CD14-positive monocyte (primary cell): Measurements from ENCODE around the gene CYP4V2. TPM values are rescaled to one million over a fixed set of nuclear protein-coding genes. Genes with fewer than 3 reads are reported as not detected.

Source experiments
- DNase-seq, 3 donors: peaks; one replicate each; pipeline ENCODE4 v3.0.0-alpha.2; 2011 to 2022
- H2AFZ ChIP-seq: 2 replicates; pipeline ENCODE4 v1.6.0; 2012; ENCODE audit warnings: mild to moderate bottlenecking, low read depth, low read length, inconsistent platforms; ENCODE audit not compliant: insufficient read depth, poor library complexity, severe bottlenecking
- H3K27ac ChIP-seq, 2 donors: 1 replicate in 1 of 2; 2 replicates in 1 of 2; pipeline ENCODE4 v1.5.1; 2012 to 2013; ENCODE audit warnings: low read length in 2 of 2, control low read depth in 1 of 2, inconsistent platforms in 1 of 2, low read depth in 1 of 2, mild to moderate bottlenecking in 1 of 2
- H3K27me3 ChIP-seq, 2 donors: one replicate each; pipeline versions ENCODE4 v1.6.0 to v1.6.1; 2011 to 2013; ENCODE audit warnings: low read length in 2 of 2; ENCODE audit not compliant: control insufficient read depth in 2 of 2, insufficient read depth in 2 of 2
- H3K36me3 ChIP-seq, 2 donors: replicated peaks in 1 of 2; 1 replicate in 1 of 2; 2 replicates in 1 of 2; pipeline versions ENCODE4 v1.5.1 to v1.6.1; 2012 to 2013; ENCODE audit warnings: low read length in 2 of 2, control low read depth in 1 of 2, inconsistent platforms in 1 of 2, mild to moderate bottlenecking in 1 of 2; ENCODE audit not compliant: insufficient read depth in 2 of 2, control insufficient read depth in 1 of 2
- H3K4me1 ChIP-seq, 2 donors: 1 replicate in 1 of 2; 2 replicates in 1 of 2; pipeline versions ENCODE4 v1.5.1 to v1.6.1; 2012 to 2013; ENCODE audit warnings: low read length in 2 of 2, control low read depth in 1 of 2, inconsistent platforms in 1 of 2, mild to moderate bottlenecking in 1 of 2, moderate library complexity in 1 of 2; ENCODE audit not compliant: insufficient read depth in 2 of 2, control insufficient read depth in 1 of 2
- H3K4me2 ChIP-seq: replicated peaks from 2 replicates; pipeline ENCODE3; 2012; ENCODE audit warnings: low read length, moderate library complexity, mild to moderate bottlenecking; ENCODE audit not compliant: poor library complexity, severe bottlenecking; ENCODE audit errors: extremely low read depth
- H3K4me3 ChIP-seq, 3 experiments: fragments of 200-600 bp in 1 of 3; sonication (generic) in 1 of 3; replicated peaks in 1 of 3; 1 replicate in 2 of 3; 2 replicates in 1 of 3; pipeline ENCODE4 v1.5.1; 2011 to 2013; ENCODE audit warnings: low read length in 3 of 3, mild to moderate bottlenecking in 3 of 3, control low read depth in 2 of 3, low read depth in 2 of 3, inconsistent platforms in 1 of 3, moderate library complexity in 1 of 3
- H3K79me2 ChIP-seq: 2 replicates; pipeline ENCODE4 v1.6.0; 2012; ENCODE audit warnings: mild to moderate bottlenecking, control low read depth, inconsistent platforms, low read length, moderate library complexity; ENCODE audit not compliant: insufficient read depth
- H3K9ac ChIP-seq: 2 replicates; pipeline ENCODE4 v1.6.0; 2017; ENCODE audit warnings: low read length, mild to moderate bottlenecking; ENCODE audit not compliant: insufficient read depth, poor library complexity, severe bottlenecking
- H3K9me3 ChIP-seq, 2 donors: replicated peaks in 1 of 2; 1 replicate in 1 of 2; 2 replicates in 1 of 2; pipeline versions ENCODE4 v1.5.1 to v1.6.1; 2012 to 2013; ENCODE audit warnings: low read length in 2 of 2, control low read depth in 1 of 2; ENCODE audit not compliant: control insufficient read depth in 1 of 2, insufficient read depth in 1 of 2
- H4K20me1 ChIP-seq: 2 replicates; pipeline ENCODE4 v1.6.0; 2012; ENCODE audit warnings: mild to moderate bottlenecking, low read length, control low read depth, moderate library complexity; ENCODE audit not compliant: insufficient read depth
- H3K27ac Mint-ChIP-seq, 7 donors: one replicate each; pipeline ENCODE4 v1.8.0; 2020; ENCODE audit warnings: mild to moderate bottlenecking in 7 of 7, mixed read lengths in 7 of 7, moderate library complexity in 6 of 7, inconsistent platforms in 2 of 7
- H3K27me3 Mint-ChIP-seq, 3 donors: one replicate each; pipeline ENCODE4 v1.8.0; 2021 to 2022; ENCODE audit warnings: low read depth in 3 of 3, mild to moderate bottlenecking in 3 of 3, mixed read lengths in 3 of 3, moderate library complexity in 3 of 3, inconsistent platforms in 1 of 3
- H3K36me3 Mint-ChIP-seq, 2 donors: one replicate each; pipeline ENCODE4 v1.8.0; 2020; ENCODE audit warnings: mixed read lengths in 2 of 2, inconsistent platforms in 1 of 2, mild to moderate bottlenecking in 1 of 2
- H3K4me1 Mint-ChIP-seq: one replicate; pipeline ENCODE4 v1.8.0; 2020; ENCODE audit warnings: mild to moderate bottlenecking, mixed read lengths
- H3K4me3 Mint-ChIP-seq, 2 donors: one replicate each; pipeline ENCODE4 v1.8.0; 2020; ENCODE audit warnings: mild to moderate bottlenecking in 2 of 2, mixed read lengths in 2 of 2, moderate library complexity in 1 of 2
- H3K9me3 Mint-ChIP-seq, 7 donors: one replicate each; pipeline ENCODE4 v1.8.0; 2020 to 2022; ENCODE audit warnings: mixed read lengths in 7 of 7, mild to moderate bottlenecking in 6 of 7, moderate library complexity in 6 of 7, inconsistent platforms in 2 of 7
- WGBS: methylation state at CpG from one replicate; pipeline ENCODE4 v1.1.5; 2013; ENCODE audit warnings: missing lambda C conversion rate; ENCODE audit not compliant: insufficient coverage; 5-methylcytosine and 5-hydroxymethylcytosine counted together
- intact Hi-C, 2 donors: fragments of 100-400 bp; cut with micrococcal nuclease; formaldehyde crosslinking; loops; one replicate each; pipeline versions ENCODE4 v1.15.0 to v1.15.1; 2023
- polyA plus RNA-seq, 3 donors: library from polyadenylated mRNA; depleted of rRNA in 1 of 3; unstranded in 2 of 3; stranded (reverse) in 1 of 3; fragments of 300-500 nt in 2 of 3; fragments of >200 nt in 1 of 3; fragmentation: Illumina TruSeq in 2 of 3; gene quantifications; 1 replicate in 2 of 3; 2 replicates in 1 of 3; pipeline ENCODE4 v1.2.3, GENCODE V29; 2012 to 2021
- TF ChIP-seq, protein P1 (sequence below): fragments of 200-600 bp; IDR thresholded peaks from one replicate; pipeline ENCODE4 v1.8.0; 2022; ENCODE audit warnings: antibody characterized with exemption, mild to moderate bottlenecking

The CYP4V2 gene
- polyA plus RNA-seq, 3 donors = 6.3 to 10.5 (median 6.3) TPM

DNA sequence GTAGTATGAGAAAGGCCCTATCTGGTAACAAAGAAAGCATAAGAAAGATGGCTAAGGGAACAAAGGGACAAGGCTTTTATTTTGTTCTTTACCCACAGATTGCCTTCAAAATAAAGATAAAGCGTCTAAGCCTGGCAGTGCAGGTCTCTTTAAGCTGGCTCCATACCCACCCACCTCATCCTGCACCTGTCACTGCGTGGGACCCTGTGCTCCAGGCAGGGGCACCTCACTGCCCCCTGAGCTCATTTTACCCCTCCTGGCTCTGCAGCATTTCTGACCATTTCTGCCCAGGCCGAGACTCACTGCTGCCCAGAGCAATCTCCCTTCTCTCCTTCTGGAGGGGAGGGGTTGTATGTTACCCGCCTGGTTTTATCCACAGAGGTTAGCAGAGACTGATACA lies 1.7 kb upstream of the CYP4V2 start:
- no peak overlapping the region for H3K27ac ChIP-seq
- H3K36me3 ChIP-seq = peaks cover 0 to 4% of the 10 kb centered on the region in 2 donors
- no peaks in the 10 kb centered on the region for H3K79me2 ChIP-seq
- no CpG with 5 or more reads among the region's 4 CpGs for WGBS
- H3K4me1 ChIP-seq = peaks cover 20 to 29% of the 10 kb centered on the region in 2 donors
- no peak overlapping the region for H3K9ac ChIP-seq
- Mint-ChIP-seq H3K4me3 (peak overlapping the region in 1 of 2 donors; percentile 48), H3K27me3 (peaks cover 8 to 12% (median 8%) of the 10 kb centered on the region in 3 donors), H3K36me3 (peaks cover 0 to 2% of the 10 kb centered on the region in 2 donors), H3K27ac (no peak overlapping the region), H3K9me3 (peaks cover 1 to 9% (median 3%) of the 10 kb centered on the region in 7 donors), H3K4me1 (peaks cover 21% of the 10 kb centered on the region)
- H3K4me3 ChIP-seq = peak overlapping the region in 1 of 3 experiments; percentile 94
- no peaks in the 10 kb centered on the region for H4K20me1 ChIP-seq
- TF ChIP-seq, protein P1, sequence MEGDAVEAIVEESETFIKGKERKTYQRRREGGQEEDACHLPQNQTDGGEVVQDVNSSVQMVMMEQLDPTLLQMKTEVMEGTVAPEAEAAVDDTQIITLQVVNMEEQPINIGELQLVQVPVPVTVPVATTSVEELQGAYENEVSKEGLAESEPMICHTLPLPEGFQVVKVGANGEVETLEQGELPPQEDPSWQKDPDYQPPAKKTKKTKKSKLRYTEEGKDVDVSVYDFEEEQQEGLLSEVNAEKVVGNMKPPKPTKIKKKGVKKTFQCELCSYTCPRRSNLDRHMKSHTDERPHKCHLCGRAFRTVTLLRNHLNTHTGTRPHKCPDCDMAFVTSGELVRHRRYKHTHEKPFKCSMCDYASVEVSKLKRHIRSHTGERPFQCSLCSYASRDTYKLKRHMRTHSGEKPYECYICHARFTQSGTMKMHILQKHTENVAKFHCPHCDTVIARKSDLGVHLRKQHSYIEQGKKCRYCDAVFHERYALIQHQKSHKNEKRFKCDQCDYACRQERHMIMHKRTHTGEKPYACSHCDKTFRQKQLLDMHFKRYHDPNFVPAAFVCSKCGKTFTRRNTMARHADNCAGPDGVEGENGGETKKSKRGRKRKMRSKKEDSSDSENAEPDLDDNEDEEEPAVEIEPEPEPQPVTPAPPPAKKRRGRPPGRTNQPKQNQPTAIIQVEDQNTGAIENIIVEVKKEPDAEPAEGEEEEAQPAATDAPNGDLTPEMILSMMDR = no peak
- intact Hi-C loops = no loop called here
- H3K27me3 ChIP-seq = no peaks in the 10 kb centered on the region
- H2AFZ ChIP-seq = peak overlapping the region; percentile 90
- no peak for DNase-seq
- no peaks in the 10 kb centered on the region for H3K9me3 ChIP-seq
- H3K4me2 ChIP-seq = no peak overlapping the region

DNA sequence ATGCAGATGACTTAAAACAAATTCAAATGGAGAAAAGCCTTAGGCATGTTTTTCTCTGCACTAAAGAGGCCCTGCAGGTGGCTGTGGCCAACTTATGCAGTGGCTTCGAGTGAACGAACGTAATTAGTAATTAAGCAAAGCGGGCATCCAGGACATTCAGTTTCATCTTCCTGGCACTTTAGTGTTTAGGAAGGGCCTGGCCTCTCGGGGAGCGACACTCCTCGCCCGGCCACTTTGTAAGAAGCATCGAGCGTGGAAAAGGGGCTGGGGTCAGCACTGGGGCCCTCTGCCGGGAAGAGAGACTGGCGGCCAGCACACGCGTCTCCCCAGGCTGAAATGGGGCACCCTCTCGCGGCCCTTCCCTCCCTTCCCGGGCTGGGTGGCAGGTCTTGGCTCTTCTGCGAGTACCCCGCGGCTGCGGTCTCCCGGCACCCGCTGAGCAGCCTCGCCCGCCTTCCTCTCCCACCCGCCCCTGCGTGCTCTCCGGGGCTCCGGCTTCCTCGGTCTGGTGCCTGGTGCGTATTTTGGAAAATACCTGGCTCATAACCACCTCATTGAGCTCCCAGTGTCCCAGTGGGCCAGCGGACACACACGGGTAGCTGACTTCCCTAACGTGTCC lies 677 bp upstream of the CYP4V2 start:
- TF ChIP-seq, protein P1 = no peak
- peaks cover 20 to 29% of the 10 kb centered on the region in 2 donors for H3K4me1 ChIP-seq
- Mint-ChIP-seq H3K9me3 (peaks cover 0 to 5% (median 0%) of the 10 kb centered on the region in 7 donors), H3K4me3 (peak overlapping the region; percentile 87 to 94), H3K27ac (peak overlapping the region; percentile 60 to 93 (median 87)), H3K36me3 (peaks cover 7 to 10% of the 10 kb centered on the region in 2 donors), H3K27me3 (peaks cover 2 to 12% (median 8%) of the 10 kb centered on the region in 3 donors), H3K4me1 (peaks cover 21% of the 10 kb centered on the region)
- peak overlapping the region; percentile 67 to 76 for H3K27ac ChIP-seq
- no peaks in the 10 kb centered on the region for H3K79me2 ChIP-seq
- H3K27me3 ChIP-seq = no peaks in the 10 kb centered on the region
- intact Hi-C loops = no loop called here
- peak overlapping the region; percentile 74 to 94 (median 90) for H3K4me3 ChIP-seq
- peak overlapping the region; percentile 82 for H3K9ac ChIP-seq
- under 1% methylated on average over 34 of the region's 34 CpGs for WGBS
- H3K36me3 ChIP-seq = peaks cover 0 to 11% of the 10 kb centered on the region in 2 donors
- H2AFZ ChIP-seq = peak overlapping the region; percentile 90
- peak overlapping the region; percentile 95 for H3K4me2 ChIP-seq
- no peaks in the 10 kb centered on the region for H4K20me1 ChIP-seq
- peak in 2 of 3 donors; percentile 1 to 15 for DNase-seq
- no peaks in the 10 kb centered on the region for H3K9me3 ChIP-seq
